HepG2 (cell line): ENCODE results near the gene PCBP1. TPM values are rescaled to one million over a fixed set of nuclear protein-coding genes. Genes with fewer than 3 reads are reported as not detected.
A peak's percentile ranks its signal among the peaks of the same experiment; 100 is the strongest.

Experiments used
- ATAC-seq: fragments of 200-7000 bp; cut with Tn5 transposase; 3 replicates; pipeline ENCODE4 v1.9.1; 2020; ENCODE audit warnings: mild to moderate bottlenecking, moderate library complexity
- BruUV-seq: library from RNA; stranded (reverse); fragments of 400-500 nt; replicated peaks from 2 replicates; lab custom pipeline; 2021; lab: Mats Ljungman, UMichigan
- CTCF ChIA-PET: fragments of 300-600 bp; formaldehyde crosslinking; extraction: SDS; loops from one replicate; lab custom pipeline; 2021; ENCODE audit warnings: low total read pairs, inconsistent platforms, low intra/inter-chr PET ratio; lab: Yijun Ruan, JAX
- POLR2A ChIA-PET: fragments of 350-600 bp; sonication (Branson Sonifier 250); formaldehyde crosslinking; loops from one replicate; lab custom pipeline; 2020; ENCODE audit warnings: antibody characterized with exemption, inconsistent platforms; lab: Yijun Ruan, JAX
- DNase-seq: peaks from one replicate; pipeline ENCODE4 v3.0.0-alpha.2; 2015; ENCODE audit warnings: low spot score
- FAIRE-seq: peaks from 3 replicates; lab custom pipeline; 2011; peaks lifted over from hg19 to GRCh38; lab: Jason Lieb, UNC
- H2AFZ ChIP-seq: one replicate; pipeline ENCODE4 v1.6.1; 2011; ENCODE audit warnings: low read length, inconsistent platforms
- H3K27ac ChIP-seq: fragments of 300-600 bp; 3 replicates; pipeline ENCODE4 v1.8.0; 2011; ENCODE audit warnings: mixed run types, mild to moderate bottlenecking, mixed read lengths, low read length, inconsistent platforms; ENCODE audit not compliant: insufficient read depth; ENCODE audit errors: extremely low read length
- H3K27me3 ChIP-seq, 2 experiments: fragments of 200-600 bp in 1 of 2; 2 replicates in 1 of 2; 3 replicates in 1 of 2; pipeline versions ENCODE4 v1.6.0 to v1.8.0; 2011; ENCODE audit warnings: low read length in 2 of 2, mild to moderate bottlenecking in 2 of 2, moderate library complexity in 2 of 2, inconsistent platforms in 1 of 2; ENCODE audit not compliant: insufficient read depth in 2 of 2, control insufficient read depth in 1 of 2
- H3K36me3 ChIP-seq, 2 experiments: fragments of 200-600 bp in 1 of 2; replicated peaks in 1 of 2; 2 replicates in 1 of 2; 3 replicates in 1 of 2; pipeline versions ENCODE4 v1.5.1 to v1.8.0; 2011; ENCODE audit warnings: low read length in 2 of 2, inconsistent platforms in 1 of 2; ENCODE audit not compliant: insufficient read depth in 2 of 2, control insufficient read depth in 1 of 2
- H3K4me1 ChIP-seq: 2 replicates; pipeline ENCODE4 v1.5.1; 2012; ENCODE audit warnings: low read length, inconsistent platforms; ENCODE audit not compliant: insufficient read depth
- H3K4me2 ChIP-seq: 2 replicates; pipeline ENCODE4 v1.6.0; 2011; ENCODE audit warnings: low read depth, low read length, inconsistent platforms
- H3K4me3 ChIP-seq, 3 experiments: fragments of 200-600 bp in 1 of 3; sonication (generic), shearing (Covaris generic) in 1 of 3; replicated peaks in 1 of 3; 2 replicates each; pipeline ENCODE4 v1.5.1; 2011 to 2016; ENCODE audit warnings: low read length in 3 of 3, inconsistent platforms in 2 of 3, low read depth in 2 of 3, mild to moderate bottlenecking in 2 of 3, control low read depth in 1 of 3, mixed read lengths in 1 of 3; ENCODE audit not compliant: insufficient read depth in 1 of 3
- H3K79me2 ChIP-seq: one replicate; pipeline ENCODE4 v1.6.1; 2011; ENCODE audit warnings: low read length, inconsistent platforms; ENCODE audit not compliant: insufficient read depth
- H3K9ac ChIP-seq: 2 replicates; pipeline ENCODE4 v1.6.0; 2011; ENCODE audit warnings: mild to moderate bottlenecking, low read depth, low read length, inconsistent platforms; ENCODE audit not compliant: insufficient read depth
- H3K9me3 ChIP-seq: 2 replicates; pipeline ENCODE4 v1.5.1; 2012; ENCODE audit warnings: mild to moderate bottlenecking, low read length
- H4K20me1 ChIP-seq: 2 replicates; pipeline ENCODE4 v1.6.0; 2011; ENCODE audit warnings: inconsistent platforms, mild to moderate bottlenecking, low read length, moderate library complexity; ENCODE audit not compliant: insufficient read depth
- FOXA3 ChIP-seq: IDR thresholded peaks from 2 replicates; pipeline ENCODE4 v1.6.1; 2016; ENCODE audit warnings: missing genetic modification reagents, missing compliant biosample characterization
- KDM4B ChIP-seq: sonication (generic); formaldehyde crosslinking; IDR thresholded peaks from 2 replicates; pipeline ENCODE4 v1.4.0; 2020; ENCODE audit warnings: missing genetic modification reagents
- PBX3 ChIP-seq: sonication (generic); formaldehyde crosslinking; IDR thresholded peaks from 2 replicates; pipeline ENCODE4 v1.8.1; 2023; ENCODE audit warnings: missing genetic modification reagents, inconsistent platforms, borderline replicate concordance
- POLR2A ChIP-seq, 2 experiments: IDR thresholded peaks; 2 replicates each; pipeline ENCODE4 v1.6.1; 2011; ENCODE audit warnings: low read depth in 2 of 2, low read length in 2 of 2, mild to moderate bottlenecking in 1 of 2, moderate library complexity in 1 of 2; ENCODE audit not compliant: insufficient read depth in 1 of 2
- SPEN ChIP-seq: sonication (generic); formaldehyde crosslinking; IDR thresholded peaks from 2 replicates; pipeline ENCODE4 v1.5.1; 2020; ENCODE audit warnings: low read depth, mild to moderate bottlenecking, missing genetic modification reagents
- ZBTB38 ChIP-seq: sonication (generic); formaldehyde crosslinking; IDR thresholded peaks from 2 replicates; pipeline ENCODE4 v1.5.1; 2020; ENCODE audit warnings: mild to moderate bottlenecking, missing genetic modification reagents
- ZMAT3 ChIP-seq: sonication (generic); formaldehyde crosslinking; conservative IDR thresholded peaks from 2 replicates; pipeline ENCODE4 v1.7.0; 2021; ENCODE audit warnings: missing genetic modification reagents
- ZNF274 ChIP-seq: sonication (generic); formaldehyde crosslinking; IDR thresholded peaks from 2 replicates; pipeline ENCODE4 v1.5.1; 2020; ENCODE audit warnings: mild to moderate bottlenecking, missing genetic modification reagents
- ZNF572 ChIP-seq: sonication (generic); formaldehyde crosslinking; IDR thresholded peaks from 2 replicates; pipeline ENCODE4 v1.5.1; 2020; ENCODE audit warnings: mild to moderate bottlenecking, missing genetic modification reagents
- ZNF644 ChIP-seq: IDR thresholded peaks from 2 replicates; pipeline ENCODE4 v1.6.1; 2016; ENCODE audit warnings: low read depth
- WGBS: methylation state at CpG from one replicate; pipeline ENCODE4 v1.1.6; 2017; ENCODE audit warnings: low lambda C conversion rate; 5-methylcytosine and 5-hydroxymethylcytosine counted together
- in situ Hi-C: cut with HindIII; loops from 2 replicates; pipeline ENCODE4 v1.10.0; 2017; ENCODE audit warnings: low pct_unique_long_range_greater_than_20kb; ENCODE audit not compliant: extremely low pct_ligation_motif_present
- intact Hi-C: fragments of 100-400 bp; cut with micrococcal nuclease; formaldehyde crosslinking; loops from one replicate; pipeline ENCODE4 v1.10.0; 2022; ENCODE audit not compliant: unreplicated experiment
- polyA plus RNA-seq, 8 experiments: library from polyadenylated mRNA; depleted of rRNA in 3 of 8; stranded (reverse) in 7 of 8; unstranded in 1 of 8; fragments of >200 nt; fragmentation: Illumina TruSeq in 4 of 8; extraction: Trizol in 4 of 8; gene quantifications; 2 replicates each; pipeline versions ENCODE4 v1.2.1 to v1.2.3, GENCODE V29; 2011 to 2016; ENCODE audit warnings: low read depth in 4 of 8, missing spikeins in 1 of 8, mixed read lengths in 1 of 8; ENCODE audit not compliant: insufficient read depth in 1 of 8
- total RNA-seq, 5 experiments: library from RNA; depleted of rRNA; stranded (reverse); fragments of >200 nt; fragmentation: Illumina TruSeq; extraction: Trizol; gene quantifications; 2 replicates each; pipeline ENCODE4 v1.2.3, GENCODE V29; 2016; ENCODE audit warnings: low read depth in 1 of 5

PCBP1 gene
- total and polyA plus RNA-seq, 2 of the 13 experiments (the other 11 are each of a cell fraction or from before 2014, with no cell fraction given) = 32.0 to 137 TPM

- 0 out of 2 replicates have a peak, but pooled peaks have one; percentile 27 for TF ChIP-seq ZNF644 (CRISPR knock-in tag)
- peak; percentile 93 for TF ChIP-seq FOXA3 (CRISPR knock-in tag)
- no peak for TF ChIP-seq PBX3 (CRISPR knock-in tag)
- TF ChIP-seq, all 625 proteins: peak for 148
Observed at GRCh38 chr2:70094978-70095719, 7.9 kb downstream of the PCBP1 start (continued).

GRCh38 chr2:70095720-70096670 is 8.7 kb downstream of the PCBP1 start:
- WGBS = 90% methylated on average over 16 of the region's 16 CpGs
- intact Hi-C loops (loop anchor here (2.0 kb wide), 1 partner anchor 13 kb away; no protein-coding TSS in a partner anchor), in situ Hi-C loops (no loop called here)
- no peak for FAIRE-seq
- Histone ChIP-seq H3K9me3 (no peaks in the 10 kb centered on the region), H3K4me1 (peaks cover 39% of the 10 kb centered on the region), H2AFZ (no peak overlapping the region), H4K20me1 (no peaks in the 10 kb centered on the region), H3K27me3 (no peaks in the 10 kb centered on the region), H3K9ac (peak overlapping the region; percentile 72), H3K36me3 (no peaks in the 10 kb centered on the region), H3K79me2 (no peaks in the 10 kb centered on the region), H3K4me3 (peak overlapping the region in 2 of 3 experiments; percentile 36 to 67; a peak in 2 of 6 replicates), H3K27ac (peak overlapping the region; percentile 73), H3K4me2 (peak overlapping the region; percentile 93)
- TF ChIP-seq ZNF572 (CRISPR knock-in tag) = 0 out of 2 replicates have a peak, but pooled peaks have one; percentile 21
- TF ChIP-seq ZNF274 (CRISPR knock-in tag) = 0 out of 2 replicates have a peak, but pooled peaks have one; percentile 48
- TF ChIP-seq POLR2A (IDR thresholded peaks at IDR 0.05; ENCODE audit: insufficient read depth in 1 of 2, low read depth in 2 of 2, low read length in 2 of 2) = 0 out of 4 replicates have a peak, but pooled peaks of 1 of the 2 experiments have one; percentile 9
- no peak for TF ChIP-seq SPEN
- TF ChIP-seq ZMAT3 (CRISPR knock-in tag) = 0 out of 2 replicates have a peak, but pooled peaks have one; percentile 0
- no peak for TF ChIP-seq KDM4B (CRISPR knock-in tag)
- TF ChIP-seq ZBTB38 (CRISPR knock-in tag) = peak; percentile 54; the same call in 1 of the 2 replicates
- no peak for ATAC-seq
- BruUV-seq = no TSS peak
- POLR2A ChIA-PET = interaction anchor here (1.4 to 14.6 kb wide), 8 partner anchors 11 to 197 kb away, joined by 9 to 423 read pairs (median 34); partner anchors contain the start of genes MXD1 and SNRPG
- DNase-seq = no peak
- CTCF ChIA-PET = no interaction called here
